DOHH2 (cell line): ENCODE data around the gene TMEM39A.

ENCODE experiments used
- CTCF ChIP-seq: fragments of 200-600 bp; sonication (generic); IDR thresholded peaks from one replicate; pipeline ENCODE4 v1.5.1; 2014; ENCODE audit warnings: antibody characterized with exemption, mild to moderate bottlenecking, low read depth, low read length; ENCODE audit not compliant: poor library complexity, severe bottlenecking
- EZH2phosphoT487 ChIP-seq: fragments of 200-600 bp; sonication (generic); IDR thresholded peaks from 2 replicates; pipeline ENCODE4 v1.6.1; 2017; ENCODE audit warnings: borderline replicate concordance, mild to moderate bottlenecking, antibody characterized with exemption, low read length, moderate library complexity, mixed read lengths

- no peak for TF ChIP-seq CTCF
- TF ChIP-seq EZH2phosphoT487, result no peak
Measured at GRCh38 chr3:119485563-119485962, 22.1 kb upstream of the TMEM39A start.
